BE2C (cell line): ENCODE results near the gene DLG2.

Source experiments
- DNase-seq: peaks from one replicate; pipeline ENCODE4 v3.0.0-alpha.2; 2020
- H3K27me3 ChIP-seq: fragments of 250-450 bp; sonication (Bioruptor Pico); 2 replicates; pipeline ENCODE4 v1.5.1; 2020; ENCODE audit warnings: mild to moderate bottlenecking
- H3K36me3 ChIP-seq: fragments of 250-450 bp; sonication (Bioruptor Pico); 2 replicates; pipeline ENCODE4 v1.5.1; 2020; ENCODE audit warnings: mild to moderate bottlenecking
- H3K4me1 ChIP-seq: fragments of 250-450 bp; sonication (Bioruptor Pico); 2 replicates; pipeline ENCODE4 v1.5.1; 2020
- H3K4me3 ChIP-seq: 2 replicates; pipeline ENCODE4 v1.5.1; 2011; ENCODE audit warnings: low read depth, low read length
- H3K9me3 ChIP-seq: fragments of 250-450 bp; sonication (Bioruptor Pico); 2 replicates; pipeline ENCODE4 v1.5.1; 2020
- CTCF ChIP-seq: IDR thresholded peaks from 2 replicates; pipeline ENCODE4 v1.5.1; 2012; ENCODE audit warnings: mild to moderate bottlenecking, low read depth, low read length

Gene DLG2

GRCh38 chr11:85582111-85582510 is 45.0 kb downstream of the DLG2 start:
- H3K4me3 ChIP-seq, result no peak overlapping the region
- no peak for DNase-seq
- no peaks in the 10 kb centered on the region for H3K27me3 ChIP-seq
- H3K9me3 ChIP-seq, result no peaks in the 10 kb centered on the region
- H3K4me1 ChIP-seq, result no peaks in the 10 kb centered on the region
- no peak for TF ChIP-seq CTCF
- no peaks in the 10 kb centered on the region for H3K36me3 ChIP-seq

- Histone ChIP-seq H3K4me1 (no peaks in the 10 kb centered on the region), H3K9me3 (no peaks in the 10 kb centered on the region), H3K4me3 (no peak overlapping the region), H3K36me3 (no peaks in the 10 kb centered on the region), H3K27me3 (no peaks in the 10 kb centered on the region; the same call in 1 of the 2 replicates)
- no peak for TF ChIP-seq CTCF
- no peak for DNase-seq
These were observed 51.8 kb downstream of the DLG2 start for GRCh38 chr11:85575388-85575787.

GRCh38 chr11:85572056-85572455 is 55.1 kb downstream of the DLG2 start:
- Histone ChIP-seq H3K9me3 (no peaks in the 10 kb centered on the region), H3K36me3 (no peaks in the 10 kb centered on the region), H3K4me3 (no peak overlapping the region), H3K4me1 (no peaks in the 10 kb centered on the region), H3K27me3 (no peaks in the 10 kb centered on the region; the same call in 1 of the 2 replicates)
- no peak for DNase-seq
- no peak for TF ChIP-seq CTCF

- Histone ChIP-seq H3K4me3 (no peak overlapping the region), H3K27me3 (no peaks in the 10 kb centered on the region; the same call in 1 of the 2 replicates), H3K9me3 (no peaks in the 10 kb centered on the region), H3K36me3 (no peaks in the 10 kb centered on the region), H3K4me1 (no peaks in the 10 kb centered on the region)
- no peak for TF ChIP-seq CTCF
- DNase-seq, result no peak
These were observed 57.6 kb downstream of the DLG2 start for GRCh38 chr11:85569525-85569924.

- H3K36me3 ChIP-seq, result no peaks in the 10 kb centered on the region
- no peak for DNase-seq
- TF ChIP-seq CTCF, result no peak
These were observed 68.7 kb downstream of the DLG2 start for GRCh38 chr11:85558411-85558810.

GRCh38 chr11:85551881-85552280 is 75.3 kb downstream of the DLG2 start:
- DNase-seq, result no peak
- no peaks in the 10 kb centered on the region for H3K9me3 ChIP-seq
- no peaks in the 10 kb centered on the region for H3K27me3 ChIP-seq
- no peak overlapping the region for H3K4me3 ChIP-seq
- no peaks in the 10 kb centered on the region for H3K36me3 ChIP-seq
- no peaks in the 10 kb centered on the region for H3K4me1 ChIP-seq
- TF ChIP-seq CTCF, result no peak

More at GRCh38 chr11:85558411-85558810, 68.7 kb downstream of the DLG2 start:
- Histone ChIP-seq H3K9me3 (no peaks in the 10 kb centered on the region), H3K27me3 (no peaks in the 10 kb centered on the region), H3K4me3 (no peak overlapping the region), H3K4me1 (no peaks in the 10 kb centered on the region)
